Mesodermal cell (in vitro differentiated cells): ENCODE data around the gene PASK.

Source experiments
- H3K27ac ChIP-seq: 2 replicates; pipeline ENCODE4 v1.7.0; 2013; ENCODE audit warnings: mild to moderate bottlenecking, low read depth, low read length, moderate library complexity; ENCODE audit not compliant: severe bottlenecking
- H3K36me3 ChIP-seq: 2 replicates; pipeline ENCODE4 v1.7.1; 2013; ENCODE audit warnings: mild to moderate bottlenecking, low read length, moderate library complexity; ENCODE audit not compliant: control insufficient read depth, insufficient read depth
- H3K4me1 ChIP-seq: one replicate; pipeline ENCODE4 v1.7.1; 2013; ENCODE audit warnings: mild to moderate bottlenecking, low read length; ENCODE audit not compliant: insufficient read depth, control insufficient read depth, poor library complexity, severe bottlenecking
- H3K4me3 ChIP-seq: 2 replicates; pipeline ENCODE4 v1.7.0; 2013; ENCODE audit warnings: low read length, control low read depth, mild to moderate bottlenecking; ENCODE audit not compliant: insufficient read depth, poor library complexity, severe bottlenecking; ENCODE audit errors: extremely low read depth
- H3K9me3 ChIP-seq: 2 replicates; pipeline ENCODE4 v1.7.1; 2013; ENCODE audit warnings: mild to moderate bottlenecking, low read length, moderate library complexity; ENCODE audit not compliant: control insufficient read depth
- WGBS, 2 experiments: methylation state at CpG; one replicate each; pipeline ENCODE4 v1.1.5; 2013; ENCODE audit warnings: missing lambda C conversion rate in 2 of 2; ENCODE audit not compliant: insufficient coverage in 2 of 2; 5-methylcytosine and 5-hydroxymethylcytosine counted together

PASK gene

GRCh38 chr2:241081190-241081642 is 68.1 kb downstream of the PASK start:
- Histone ChIP-seq H3K4me3 (no peak overlapping the region), H3K4me1 (no peaks in the 10 kb centered on the region), H3K9me3 (no peaks in the 10 kb centered on the region), H3K36me3 (peaks cover 4% of the 10 kb centered on the region), H3K27ac (peak overlapping the region; percentile 2)
- WGBS, 2 experiments = 79 to 82% methylated on average over 6 to 7 of the region's 9 CpGs

- WGBS, 2 experiments = 92 to 99% methylated on average over 17 to 18 of the region's 18 CpGs
- no peaks in the 10 kb centered on the region for H3K36me3 ChIP-seq
- H3K4me1 ChIP-seq = no peaks in the 10 kb centered on the region
Measured at GRCh38 chr2:241080405-241081189, 68.7 kb downstream of the PASK start.

GRCh38 chr2:241074901-241075540 is 74.3 kb downstream of the PASK start:
- Histone ChIP-seq H3K36me3 (peaks cover 3% of the 10 kb centered on the region), H3K4me1 (no peaks in the 10 kb centered on the region), H3K9me3 (no peaks in the 10 kb centered on the region), H3K4me3 (no peak overlapping the region), H3K27ac (no peak overlapping the region)
- WGBS, 2 experiments = 95 to 96% methylated on average over 11 of the region's 16 CpGs

More at GRCh38 chr2:241080405-241081189, 68.7 kb downstream of the PASK start:
- Histone ChIP-seq H3K9me3 (no peaks in the 10 kb centered on the region), H3K4me3 (no peak overlapping the region), H3K27ac (no peak overlapping the region)

- Histone ChIP-seq H3K4me3 (no peak overlapping the region), H3K9me3 (no peaks in the 10 kb centered on the region), H3K36me3 (peaks cover 3% of the 10 kb centered on the region), H3K27ac (no peak overlapping the region), H3K4me1 (no peaks in the 10 kb centered on the region)
- 95 to 97% methylated on average over 13 to 14 of the region's 16 CpGs for WGBS, 2 experiments
Measured at GRCh38 chr2:241074065-241074818, 75.0 kb downstream of the PASK start.

- Histone ChIP-seq H3K27ac (no peak overlapping the region), H3K36me3 (peaks cover 3% of the 10 kb centered on the region), H3K4me1 (no peaks in the 10 kb centered on the region), H3K9me3 (no peaks in the 10 kb centered on the region), H3K4me3 (no peak overlapping the region)
- WGBS, 2 experiments = 77 to 86% methylated on average over 21 to 22 of the region's 25 CpGs
Measured at GRCh38 chr2:241073166-241074064, 75.9 kb downstream of the PASK start.

- H3K36me3 ChIP-seq = peaks cover 3% of the 10 kb centered on the region
- no peaks in the 10 kb centered on the region for H3K4me1 ChIP-seq
- WGBS, 2 experiments = 91 to 92% methylated on average over 11 to 14 of the region's 14 CpGs
- no peak overlapping the region for H3K4me3 ChIP-seq
- no peak overlapping the region for H3K27ac ChIP-seq
- no peaks in the 10 kb centered on the region for H3K9me3 ChIP-seq
Measured at GRCh38 chr2:241072553-241073165, 76.6 kb downstream of the PASK start.

- no peaks in the 10 kb centered on the region for H3K4me1 ChIP-seq
- 80 to 86% methylated on average over 9 of the region's 9 CpGs for WGBS, 2 experiments
- H3K9me3 ChIP-seq = no peaks in the 10 kb centered on the region
- no peak overlapping the region for H3K4me3 ChIP-seq
- H3K27ac ChIP-seq = no peak overlapping the region
- peaks cover 3% of the 10 kb centered on the region for H3K36me3 ChIP-seq
Measured at GRCh38 chr2:241072151-241072550, 77.1 kb downstream of the PASK start.

GRCh38 chr2:241071677-241072111 is 77.6 kb downstream of the PASK start:
- Histone ChIP-seq H3K27ac (no peak overlapping the region), H3K4me3 (no peak overlapping the region), H3K9me3 (no peaks in the 10 kb centered on the region), H3K4me1 (no peaks in the 10 kb centered on the region), H3K36me3 (peaks cover 3% of the 10 kb centered on the region)
- 92 to 95% methylated on average over 15 to 19 of the region's 25 CpGs for WGBS, 2 experiments

- WGBS, 2 experiments = 85 to 95% methylated on average over 15 to 25 of the region's 31 CpGs
- Histone ChIP-seq H3K27ac (no peak overlapping the region), H3K36me3 (peaks cover 3% of the 10 kb centered on the region), H3K4me3 (no peak overlapping the region), H3K9me3 (no peaks in the 10 kb centered on the region), H3K4me1 (no peaks in the 10 kb centered on the region)
Measured at GRCh38 chr2:241070811-241071676, 78.2 kb downstream of the PASK start.
